ENCODE measurements around the gene TENM4.

TENM4 gene

DNA sequence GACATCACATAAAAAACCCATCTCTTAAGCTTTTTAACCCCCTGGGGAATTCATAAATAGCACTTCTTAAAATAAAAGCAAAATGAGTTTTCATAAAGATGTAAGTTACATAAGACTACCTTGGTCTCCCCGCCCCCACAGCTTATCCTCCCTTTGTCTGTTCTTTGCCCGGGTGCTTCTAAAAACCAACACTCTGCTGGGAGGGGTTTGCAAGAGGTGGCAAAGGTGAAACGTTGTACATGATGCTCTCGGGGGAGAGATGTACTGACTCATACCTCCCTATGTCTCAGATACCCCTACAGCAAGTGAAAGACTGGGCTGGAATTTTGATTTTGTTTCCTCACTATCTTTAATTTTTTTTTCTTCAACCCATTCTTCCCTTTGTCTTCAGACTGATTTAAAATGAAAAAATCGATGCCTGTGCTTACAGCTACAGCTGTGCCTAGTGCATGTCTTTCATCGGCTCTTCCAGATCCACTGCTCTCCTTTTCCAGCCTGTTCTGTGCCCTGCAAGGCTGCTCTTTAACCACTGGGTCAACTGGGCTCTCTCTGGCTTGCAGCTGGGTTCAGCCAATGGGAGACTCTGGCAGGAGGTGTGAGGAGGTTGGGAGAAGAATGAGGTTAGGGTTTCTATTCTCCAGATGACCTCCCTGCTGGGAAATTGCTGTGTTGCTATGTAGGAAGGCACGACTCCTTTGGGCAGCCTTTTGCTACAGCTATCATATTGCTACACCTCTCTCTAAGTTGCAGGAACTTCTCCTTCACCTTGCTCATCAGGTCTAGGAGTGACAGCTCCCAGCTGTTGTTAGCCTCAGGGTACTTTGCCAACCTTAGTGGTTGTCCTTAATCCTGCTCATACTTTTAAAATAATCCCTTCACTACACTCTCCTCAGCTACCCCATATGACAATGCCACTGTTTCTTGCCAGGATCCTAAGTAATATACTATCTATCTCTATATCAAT is 266.5 kb downstream of the TENM4 start:
- DNase-seq (ENCODE audit: low spot score): no peak

DNA sequence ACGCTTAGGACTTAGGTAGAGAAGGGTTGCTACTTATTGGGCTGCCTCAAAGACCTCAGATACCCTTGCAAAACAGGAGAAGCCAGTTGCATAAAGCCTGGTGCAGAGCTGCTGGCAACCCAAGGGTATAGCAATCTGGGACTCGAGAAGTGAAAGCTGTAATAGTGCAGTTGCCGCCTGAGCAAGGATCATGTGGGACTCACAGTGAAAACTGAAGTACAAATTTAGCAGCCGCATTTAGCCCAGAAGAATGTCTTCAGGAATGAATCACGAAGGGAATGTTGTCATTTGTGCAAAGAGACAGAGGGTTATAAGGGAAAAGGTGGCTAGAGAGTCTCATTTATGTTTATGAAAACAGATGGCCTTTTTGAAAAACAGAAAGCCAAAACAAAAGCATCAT is 267.2 kb downstream of the TENM4 start:
- no peak for DNase-seq (ENCODE audit: low spot score)

DNA sequence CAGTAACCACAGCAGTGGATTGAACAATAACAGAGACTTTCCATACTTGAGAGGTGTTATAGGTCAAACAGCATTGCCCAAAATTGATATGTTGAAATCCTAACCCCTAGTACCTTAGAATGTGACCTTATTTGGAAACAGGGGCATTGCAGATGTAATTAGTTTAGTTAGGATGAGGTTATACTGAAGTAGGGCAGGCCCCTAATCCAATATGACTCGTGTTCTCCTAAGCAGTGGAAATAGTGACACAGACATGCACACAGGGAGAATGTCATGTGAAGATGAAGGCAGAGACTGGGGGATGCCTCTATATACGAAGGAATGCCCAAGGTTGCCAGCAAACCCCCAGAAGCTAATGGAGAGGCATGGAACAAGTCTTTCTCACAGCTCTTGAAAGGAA is 270.5 kb downstream of the TENM4 start:
- no peak for DNase-seq (ENCODE audit: low spot score)

DNA sequence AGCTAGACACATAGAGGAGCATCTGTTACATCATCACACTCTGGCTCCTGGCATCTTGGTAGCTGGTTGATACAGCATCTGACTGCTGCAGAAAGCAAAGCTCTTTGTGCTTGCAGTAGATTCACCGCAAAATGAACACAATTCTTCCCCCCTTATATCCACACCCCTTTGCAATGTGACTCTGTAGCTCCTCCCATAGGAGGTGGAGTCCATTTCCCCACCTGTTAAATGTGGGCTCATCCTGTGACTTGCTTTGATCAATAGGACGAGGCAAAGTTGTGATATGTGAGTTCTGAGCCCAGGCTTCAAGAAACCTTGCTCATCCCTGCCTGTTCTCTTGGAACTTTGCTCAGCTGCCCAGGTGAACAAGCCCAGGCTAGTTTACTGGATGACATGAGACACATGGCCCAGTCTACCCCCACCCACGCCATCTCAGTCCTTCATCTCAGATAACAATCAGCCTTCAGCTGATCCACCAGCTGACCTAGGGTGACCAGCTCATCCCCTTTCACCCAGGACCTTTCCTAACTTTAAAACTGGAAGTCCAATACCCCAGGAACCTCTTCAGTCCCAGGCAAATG is 272.2 kb downstream of the TENM4 start:
- no peak for DNase-seq (ENCODE audit: low spot score)

DNA sequence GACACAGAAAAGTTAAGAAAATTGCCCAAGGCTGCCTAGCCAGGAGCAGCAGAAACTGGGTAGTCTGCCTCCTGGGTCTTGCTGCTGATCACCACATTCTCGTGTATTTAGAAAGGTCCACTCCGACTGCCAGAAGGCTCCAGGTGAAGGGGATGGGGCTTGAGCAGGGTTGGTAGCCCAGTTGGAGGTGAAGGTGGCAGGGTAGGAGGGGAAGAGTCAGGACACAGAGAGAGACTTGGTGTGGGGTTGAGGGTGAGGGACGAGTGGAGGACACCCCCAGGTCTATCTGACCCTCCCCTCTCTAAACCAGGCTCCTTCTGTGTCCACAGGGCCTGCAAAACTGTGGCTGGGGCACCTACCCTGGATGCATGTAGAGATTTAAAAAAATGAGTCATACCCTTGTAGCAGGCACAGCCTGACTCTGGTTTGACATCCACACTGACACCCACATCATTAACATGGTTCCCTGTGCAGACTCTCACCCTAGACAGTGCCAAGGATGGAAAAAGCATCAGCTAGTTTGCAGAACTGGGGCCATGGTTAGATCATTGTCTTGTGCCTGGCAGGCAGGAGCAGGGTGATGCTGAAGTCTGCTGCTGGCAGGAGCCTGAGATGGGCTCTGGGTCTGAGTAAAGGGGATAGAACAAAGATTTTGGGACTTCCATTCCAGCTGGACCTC is 273.2 kb downstream of the TENM4 start:
- DNase-seq (ENCODE audit: low spot score): no peak

DNA sequence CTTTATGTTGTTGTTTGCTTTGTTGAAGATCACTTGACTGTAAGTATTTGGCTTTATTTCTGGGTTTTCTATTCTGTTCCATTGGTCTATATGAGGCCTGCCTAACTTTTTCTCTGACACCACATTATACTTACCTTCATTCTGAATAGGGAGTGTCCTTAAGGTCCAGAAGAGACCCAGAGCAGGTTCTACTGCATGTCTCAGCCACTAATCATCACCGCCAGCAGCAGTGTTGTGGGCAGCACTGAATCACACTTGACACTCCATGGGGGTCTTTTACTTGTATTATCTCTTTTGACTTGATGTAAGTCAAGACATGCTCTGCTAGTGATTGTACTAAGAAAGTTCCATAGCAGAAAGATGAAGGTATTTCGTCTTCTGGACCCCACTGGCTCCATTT is 274.9 kb downstream of the TENM4 start:
- no peak for DNase-seq (ENCODE audit: low spot score)

DNA sequence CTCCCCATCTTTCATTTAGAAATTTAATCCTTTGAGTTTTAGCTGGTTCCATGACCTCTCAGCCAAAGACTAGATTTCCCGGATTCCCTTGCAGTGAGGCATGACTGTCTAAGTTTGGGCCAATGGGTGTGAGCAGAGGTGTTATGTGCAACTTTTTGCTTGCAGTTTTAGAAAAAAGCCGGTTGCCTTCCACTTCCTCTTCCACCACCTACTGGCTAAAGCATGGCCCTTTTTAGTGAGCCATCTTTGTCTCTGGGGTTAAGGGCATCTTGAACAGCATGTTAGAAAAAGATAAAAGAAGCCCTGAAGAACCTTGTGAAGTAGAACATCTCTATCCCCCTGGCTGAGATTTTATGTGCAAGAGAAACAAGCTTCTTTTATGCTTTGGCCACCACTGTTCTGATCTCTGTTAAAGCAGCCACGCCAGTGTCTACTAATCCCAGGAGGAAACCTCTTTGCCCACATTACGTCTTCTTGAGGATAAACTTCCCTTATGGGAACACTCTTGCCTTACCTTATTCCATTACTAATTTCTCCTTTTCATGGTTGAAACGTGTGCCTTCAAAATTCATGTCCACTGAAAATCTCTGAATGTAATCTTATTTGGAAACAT is 279.9 kb downstream of the TENM4 start:
- no peak for DNase-seq (ENCODE audit: low spot score)

DNA sequence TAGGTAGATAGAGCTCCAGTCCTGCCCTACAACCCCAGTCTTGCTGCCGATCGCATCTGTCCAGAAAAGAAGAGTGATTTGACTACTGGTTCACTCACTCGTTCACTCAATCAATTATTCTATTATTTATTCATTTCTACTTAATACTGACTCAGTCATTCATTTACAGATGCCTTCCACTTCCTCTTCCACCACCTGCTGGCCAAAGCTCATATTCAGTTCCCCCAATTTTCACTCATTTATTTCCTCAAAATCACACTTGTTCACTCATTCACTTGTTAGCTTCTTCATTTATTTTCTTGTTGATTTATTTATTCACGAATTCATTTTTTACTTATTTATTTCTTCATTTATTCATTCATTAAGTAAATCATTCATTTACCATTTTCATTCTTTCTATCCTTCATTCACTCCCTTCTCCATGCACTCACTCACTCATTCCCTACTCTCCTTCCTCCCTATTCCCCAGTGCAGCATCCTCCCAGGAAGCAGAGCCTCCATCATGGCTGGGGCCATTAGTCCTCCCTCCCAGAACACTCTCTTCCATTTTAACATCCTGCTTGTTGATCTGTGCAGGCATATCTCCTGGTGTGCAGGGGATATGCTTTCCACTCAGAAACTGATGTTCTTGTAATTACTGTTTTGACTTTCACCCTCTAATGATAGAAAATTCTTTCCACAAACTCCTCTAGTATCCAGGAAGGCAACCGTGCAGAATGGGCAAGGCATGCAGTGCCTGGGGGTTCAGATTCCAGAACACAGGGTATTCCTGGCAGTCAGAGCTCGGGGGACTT is 281.0 kb downstream of the TENM4 start:
- DNase-seq (ENCODE audit: low spot score): no peak

DNA sequence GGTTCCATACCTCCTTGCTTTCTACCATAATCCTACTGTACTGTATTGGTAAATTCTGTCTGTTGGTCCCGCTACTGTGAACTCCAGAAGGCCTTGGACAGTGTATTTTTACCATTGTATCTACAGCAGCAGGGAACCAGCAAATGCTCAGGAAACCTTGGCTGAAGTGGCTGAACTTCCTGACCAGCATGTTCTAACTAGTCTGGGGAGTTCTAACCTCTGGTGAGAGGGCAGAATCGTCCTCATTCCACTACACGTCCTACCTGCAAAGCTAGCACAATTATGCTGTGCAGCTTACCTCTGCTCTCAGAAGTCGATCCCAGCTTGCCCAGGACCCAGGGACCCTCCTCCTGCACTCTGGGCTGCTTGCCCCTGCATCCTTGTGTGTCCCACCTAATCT is 283.1 kb downstream of the TENM4 start:
- no peak for DNase-seq (ENCODE audit: low spot score)

DNA sequence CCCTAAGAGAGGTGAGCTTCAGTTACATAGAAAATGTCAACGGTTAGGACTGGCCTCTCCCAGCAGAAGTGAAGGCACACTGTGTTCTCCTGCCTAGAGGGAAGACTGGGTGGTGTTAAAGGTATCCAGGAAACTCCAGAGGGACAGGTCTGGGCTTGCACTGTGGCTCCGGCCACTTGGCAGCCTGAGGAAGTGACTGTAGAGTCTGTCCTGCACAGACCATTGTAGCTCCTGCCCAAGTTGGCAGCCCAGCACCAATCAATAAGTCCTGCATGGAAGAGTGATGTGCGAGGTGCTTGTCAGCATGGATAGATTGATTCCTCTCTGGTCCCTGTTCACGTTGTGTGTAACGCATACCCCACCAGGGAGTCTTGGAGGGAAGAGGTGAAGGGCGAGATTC is 284.8 kb downstream of the TENM4 start:
- DNase-seq (ENCODE audit: low spot score): no peak

DNA sequence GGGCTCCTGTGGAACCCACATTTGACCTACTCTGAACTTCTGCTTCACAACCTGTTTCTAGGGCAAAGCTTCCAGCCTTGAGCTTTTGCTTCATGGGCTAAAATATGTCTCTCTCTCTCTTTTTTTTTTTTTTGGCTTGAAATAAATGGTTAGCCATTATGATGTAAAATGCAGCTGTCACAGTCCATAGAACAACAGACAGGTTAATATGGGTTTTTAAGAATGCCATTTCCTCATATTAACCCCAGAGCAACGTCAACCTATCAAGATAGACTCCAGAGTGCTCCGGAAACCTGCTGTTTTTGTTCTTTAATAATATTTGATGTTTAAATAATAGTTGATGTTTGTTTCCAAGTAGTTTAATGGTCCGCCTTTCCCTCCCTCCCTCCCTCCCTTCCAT is 285.6 kb downstream of the TENM4 start:
- no peak for DNase-seq (ENCODE audit: low spot score)

DNA sequence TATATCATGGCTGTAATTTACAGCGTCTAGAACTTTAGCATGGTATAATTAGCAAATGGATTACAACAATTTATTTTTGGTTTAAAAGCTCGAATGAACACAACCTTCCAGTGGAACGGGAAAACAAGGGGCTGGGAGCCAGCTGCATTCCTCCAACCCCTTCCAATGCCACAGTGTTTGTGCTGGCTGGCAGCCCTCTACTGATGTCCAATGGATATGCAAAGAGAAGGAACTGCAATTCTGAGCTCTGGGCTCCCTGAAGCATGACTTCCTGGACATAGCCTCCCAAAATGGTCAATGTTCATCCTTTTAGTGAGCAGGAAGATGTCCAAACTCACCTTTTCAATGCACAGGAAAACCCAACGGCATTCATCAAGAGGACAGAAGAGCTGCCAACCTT is 288.3 kb downstream of the TENM4 start:
- no peak for DNase-seq (ENCODE audit: low spot score)

DNA sequence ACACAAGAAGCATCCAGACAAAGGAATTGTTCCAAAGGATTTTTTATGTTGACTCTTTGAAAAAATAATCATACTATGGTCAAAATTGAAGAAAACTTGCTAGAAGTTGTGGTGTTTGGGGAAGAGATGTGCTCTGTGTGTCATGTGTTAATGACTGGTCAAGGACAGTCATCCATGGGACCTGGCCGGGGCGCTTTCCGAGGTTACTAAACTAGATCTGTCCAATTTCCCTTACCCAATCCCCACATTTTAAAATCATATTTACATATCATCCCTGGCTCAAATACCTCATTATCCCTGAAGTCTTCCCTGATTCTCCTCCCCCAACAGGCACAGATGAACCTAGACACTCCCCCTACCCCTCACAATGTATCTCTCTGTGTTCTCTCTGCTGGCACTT is 289.4 kb downstream of the TENM4 start:
- DNase-seq (ENCODE audit: low spot score): no peak

DNA sequence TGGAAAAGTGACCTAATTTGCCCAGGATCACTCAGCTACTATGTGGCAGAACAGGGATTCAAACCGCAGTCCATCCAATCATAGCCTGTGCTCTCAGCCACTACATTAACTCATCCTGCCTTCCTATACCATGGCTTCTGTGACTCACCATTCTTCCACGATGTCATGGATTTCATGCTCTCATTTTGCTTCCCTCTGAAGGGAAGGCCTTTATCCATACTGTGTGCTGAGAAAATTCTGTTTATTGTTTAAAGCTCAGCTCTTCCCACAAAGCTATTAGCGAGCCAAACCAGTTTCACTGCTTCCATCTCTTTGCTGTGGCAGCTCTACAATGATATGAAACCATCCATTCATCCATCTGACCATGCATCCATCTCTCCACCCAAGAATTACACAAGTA is 289.9 kb downstream of the TENM4 start:
- DNase-seq (ENCODE audit: low spot score): no peak

DNA sequence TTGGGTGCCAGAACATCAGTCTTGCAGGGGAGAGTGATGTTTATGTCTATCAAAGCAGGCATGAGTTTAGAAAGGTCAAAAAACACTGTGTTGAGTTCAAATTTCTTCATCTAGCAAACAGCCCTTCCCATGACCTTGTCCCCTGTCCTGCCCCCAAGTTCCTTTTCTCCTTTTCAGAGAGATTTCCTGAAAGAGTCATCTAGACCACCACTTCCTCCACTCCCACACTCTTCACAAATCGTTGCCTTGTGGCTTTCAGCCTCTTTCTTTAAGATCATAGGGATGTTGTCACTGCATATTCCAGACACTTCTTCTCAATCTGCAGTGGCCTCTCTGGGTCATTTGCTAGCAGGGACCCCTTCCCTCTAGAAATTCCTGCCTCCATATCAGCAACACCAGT is 290.5 kb downstream of the TENM4 start:
- no peak for DNase-seq (ENCODE audit: low spot score)

DNA sequence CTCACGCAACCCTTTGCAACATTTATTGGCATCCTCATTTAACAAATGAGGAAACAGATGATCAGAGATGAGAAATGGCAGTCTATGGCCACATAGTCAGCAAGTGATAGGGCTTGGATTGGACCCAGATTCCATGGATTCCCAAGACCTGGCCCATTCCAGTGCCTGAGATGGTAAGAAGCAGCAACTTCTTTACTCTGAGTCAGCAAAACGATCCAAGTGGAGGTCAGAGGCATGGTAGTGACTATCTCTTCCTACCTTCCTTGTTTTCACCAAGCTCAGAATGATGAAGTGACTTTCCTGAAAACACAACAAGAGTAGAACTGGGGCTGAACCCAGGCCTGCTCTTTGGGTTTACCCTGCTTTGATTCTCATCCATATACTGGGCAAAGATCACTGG is 293.1 kb downstream of the TENM4 start:
- no peak for DNase-seq (ENCODE audit: low spot score)

DNA sequence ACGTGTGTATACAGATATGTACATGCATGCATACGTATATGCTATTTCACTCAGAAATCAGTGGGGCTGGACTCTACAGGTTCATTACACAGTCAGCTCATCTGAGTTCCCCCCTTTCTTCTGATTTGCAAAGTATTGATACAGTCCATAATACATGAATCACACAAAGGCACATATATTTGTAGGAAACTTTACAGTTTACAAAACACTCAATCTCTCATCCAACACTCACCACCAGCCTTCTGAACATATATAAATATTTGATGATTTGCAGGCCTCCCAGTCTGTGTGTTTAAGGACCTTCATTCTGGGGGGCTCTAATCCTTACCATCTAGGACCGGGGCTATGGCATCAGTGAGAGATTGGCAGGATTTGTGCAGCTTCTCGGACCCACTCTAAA is 293.8 kb downstream of the TENM4 start:
- no peak for DNase-seq (ENCODE audit: low spot score)

DNA sequence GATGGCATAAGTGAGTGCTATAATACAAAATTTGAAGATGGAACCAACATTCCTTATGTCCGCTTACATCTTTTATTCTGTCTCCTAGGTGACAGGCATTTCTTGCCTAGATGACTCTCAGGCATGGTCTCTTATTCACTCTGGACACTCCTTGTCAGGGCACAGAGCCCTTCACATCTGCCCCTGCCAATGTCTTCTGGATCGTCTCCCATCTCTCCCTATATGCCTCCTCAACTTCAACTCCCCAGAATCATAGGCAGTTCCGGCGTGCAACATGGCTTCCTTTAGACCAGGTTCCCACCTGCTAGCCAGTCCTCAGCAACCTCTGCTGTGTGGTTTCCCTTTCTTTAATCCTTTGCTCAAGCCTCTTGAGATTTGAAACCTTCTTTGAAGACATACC is 300.9 kb downstream of the TENM4 start:
- DNase-seq (ENCODE audit: low spot score): no peak

DNA sequence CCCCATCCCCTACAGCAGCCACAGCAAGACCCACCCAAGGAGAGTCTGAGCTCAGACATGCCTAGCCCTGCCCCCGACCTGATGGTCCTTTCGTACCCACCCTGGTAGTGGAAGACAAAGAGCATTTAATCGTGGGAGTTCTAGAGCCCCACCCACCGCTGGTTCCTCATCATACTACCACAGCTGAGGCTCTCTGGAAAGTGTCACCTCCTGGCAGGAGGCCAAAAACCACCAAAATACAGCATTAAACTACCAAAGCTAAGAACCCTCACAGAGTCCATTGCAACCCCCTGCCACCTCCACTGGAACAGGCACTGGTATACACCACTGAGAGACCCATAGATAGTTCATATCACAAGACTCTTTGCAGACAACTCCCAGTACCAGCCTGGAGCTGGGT is 311.1 kb downstream of the TENM4 start:
- no peak for DNase-seq (ENCODE audit: low spot score)

DNA sequence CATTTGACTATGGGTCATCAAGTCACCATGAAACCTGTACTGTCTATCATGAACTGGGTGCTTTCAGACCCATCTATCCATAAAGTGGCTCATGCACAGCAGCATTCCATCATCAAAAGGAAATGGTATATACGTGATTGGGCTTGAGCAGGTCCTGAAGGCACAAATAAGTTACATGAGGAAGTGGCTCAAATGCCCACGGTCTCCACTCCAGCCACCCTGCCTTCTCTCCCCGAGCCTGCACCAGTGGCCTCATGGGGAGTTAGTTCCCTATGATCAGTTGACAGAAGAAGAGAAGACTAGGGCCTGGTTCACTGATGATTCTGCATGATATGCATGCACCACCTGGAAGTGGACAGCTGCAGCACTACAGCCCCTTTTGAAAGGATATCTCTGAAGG is 312.5 kb downstream of the TENM4 start:
- no peak for DNase-seq (ENCODE audit: low spot score)

DNA sequence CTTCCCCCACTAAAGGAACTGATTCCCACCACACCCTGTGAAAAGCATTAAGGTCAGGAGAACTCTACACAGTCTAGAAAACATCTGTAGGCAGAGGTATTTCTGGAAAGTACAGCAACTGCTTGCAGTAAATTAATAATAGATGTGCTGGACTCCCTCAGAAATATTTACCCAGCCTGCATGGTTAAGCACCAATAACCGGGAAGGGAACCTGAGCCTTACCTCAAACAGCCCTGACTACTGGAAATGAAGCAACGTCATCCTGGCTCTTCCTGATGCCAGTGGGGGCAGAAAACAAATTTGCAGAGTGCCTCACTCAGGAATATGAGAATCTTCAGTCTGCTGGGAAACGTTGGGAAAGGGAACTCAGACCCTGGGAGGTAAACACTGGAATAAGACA is 318.1 kb downstream of the TENM4 start:
- no peak for DNase-seq (ENCODE audit: low spot score)

DNA sequence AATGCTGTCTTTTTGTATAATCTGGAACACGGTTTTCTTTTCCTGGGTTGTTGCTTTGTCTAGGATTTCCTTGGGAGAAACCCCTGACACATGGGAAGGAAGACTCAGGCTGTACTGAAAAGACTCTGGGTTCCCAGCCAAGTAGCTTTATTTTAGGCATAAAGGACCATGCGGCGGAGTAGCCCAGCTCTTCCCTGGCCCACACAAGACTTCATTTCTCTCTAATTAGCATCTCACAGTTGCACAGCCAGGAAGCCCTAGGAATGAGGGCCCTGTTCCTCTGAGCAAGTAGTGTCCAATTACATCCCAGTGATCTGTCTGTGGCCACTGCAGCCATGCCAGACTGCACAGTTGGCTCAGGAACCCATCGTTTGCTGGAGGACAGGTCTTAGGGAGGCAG is 319.5 kb downstream of the TENM4 start:
- no peak for DNase-seq (ENCODE audit: low spot score)
